HG03060 (cell line): ENCODE results near the gene CEP83.

Source experiments
- ATAC-seq: cut with Tn5 transposase; IDR thresholded peaks from one replicate; pipeline ENCODE4 v1.9.1; 2021; ENCODE audit warnings: low read depth, moderate number of reproducible peaks; ENCODE audit not compliant: unreplicated experiment

Gene CEP83

GRCh38 chr12:94260017-94260416 is 199.7 kb downstream of the CEP83 start:
- no peak for ATAC-seq

GRCh38 chr12:94258593-94258992 is 201.1 kb downstream of the CEP83 start:
- ATAC-seq: no peak
